Midbrain (tissue), 1 donor: ENCODE data around the gene REXO4.

Source experiments
- DNase-seq: peaks from one replicate; lab custom pipeline; 2025; lab: John Stamatoyannopoulos, UW

Gene REXO4

DNA sequence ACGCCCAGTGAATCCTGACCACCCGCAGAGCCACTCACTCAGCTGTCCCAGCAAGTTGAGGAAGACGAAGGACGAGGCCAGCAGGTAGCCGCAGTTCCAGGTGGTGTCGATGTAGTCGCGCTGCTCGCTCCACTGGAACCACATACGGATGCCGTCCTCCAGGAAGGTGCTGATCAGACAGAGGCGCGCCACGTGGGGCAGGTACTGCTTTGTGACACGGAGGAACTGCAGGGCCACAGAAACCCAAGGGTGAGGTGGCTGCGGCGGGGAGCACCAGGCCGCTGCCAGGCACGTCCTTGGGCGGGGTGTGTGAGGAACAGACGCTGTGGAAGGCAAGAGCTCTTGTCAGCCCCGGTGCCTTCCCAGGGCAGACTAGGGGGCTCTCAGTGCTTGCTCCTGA, 50.6 kb downstream of the REXO4 start:
- no peak for DNase-seq

DNA sequence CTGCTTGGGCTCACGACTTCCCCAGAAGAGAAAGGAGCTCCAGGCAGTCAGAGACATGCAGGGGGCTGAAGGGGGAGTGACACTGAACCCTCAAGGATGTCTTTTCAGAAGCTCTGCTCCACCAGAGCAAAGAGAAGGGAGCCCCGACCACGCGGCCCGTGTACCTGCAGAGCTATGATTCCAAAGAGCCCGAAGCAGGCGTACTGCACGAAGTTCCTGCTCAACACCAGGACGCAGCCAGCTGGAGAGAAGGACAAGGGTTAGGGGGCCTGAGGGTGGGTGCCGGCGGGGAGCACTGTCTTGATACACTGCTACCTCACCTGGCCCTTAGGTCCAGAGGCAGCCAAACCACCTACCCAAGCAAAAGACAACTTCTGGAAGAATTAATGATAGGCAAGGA, 51.4 kb downstream of the REXO4 start:
- DNase-seq: no peak

DNA sequence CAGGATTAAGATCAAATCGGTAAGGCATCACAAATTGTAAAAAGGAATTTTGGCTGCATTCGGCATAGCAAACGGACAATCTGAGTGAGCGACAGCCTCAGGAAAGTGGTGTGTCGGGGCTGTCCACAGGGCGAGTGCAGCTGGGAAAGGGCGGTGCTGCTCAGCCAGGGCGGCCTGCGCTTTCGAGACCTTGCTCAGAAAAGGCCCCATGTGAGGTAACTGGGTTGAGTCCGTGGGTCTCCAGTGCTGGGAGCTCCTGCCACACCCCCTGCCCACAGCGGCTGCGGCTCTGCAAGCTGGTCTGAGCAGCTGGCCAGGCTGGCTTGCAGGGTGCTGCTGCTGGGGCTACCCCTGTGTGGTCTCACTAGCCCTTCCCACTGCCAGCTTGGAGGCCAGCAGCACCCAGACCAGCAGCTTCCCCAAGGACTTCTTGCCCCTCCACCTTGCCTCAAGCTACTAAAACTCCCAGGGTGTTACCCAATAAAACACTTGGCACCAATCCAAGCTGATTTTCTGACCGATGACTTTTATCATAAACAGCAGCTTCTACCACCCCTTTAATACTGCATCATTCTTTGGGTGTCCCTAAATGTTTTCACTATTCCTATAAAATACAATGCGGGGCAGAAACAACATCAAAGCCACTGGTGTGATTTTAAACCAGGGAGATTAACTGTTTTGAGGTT, 55.3 kb downstream of the REXO4 start:
- DNase-seq: no peak

DNA sequence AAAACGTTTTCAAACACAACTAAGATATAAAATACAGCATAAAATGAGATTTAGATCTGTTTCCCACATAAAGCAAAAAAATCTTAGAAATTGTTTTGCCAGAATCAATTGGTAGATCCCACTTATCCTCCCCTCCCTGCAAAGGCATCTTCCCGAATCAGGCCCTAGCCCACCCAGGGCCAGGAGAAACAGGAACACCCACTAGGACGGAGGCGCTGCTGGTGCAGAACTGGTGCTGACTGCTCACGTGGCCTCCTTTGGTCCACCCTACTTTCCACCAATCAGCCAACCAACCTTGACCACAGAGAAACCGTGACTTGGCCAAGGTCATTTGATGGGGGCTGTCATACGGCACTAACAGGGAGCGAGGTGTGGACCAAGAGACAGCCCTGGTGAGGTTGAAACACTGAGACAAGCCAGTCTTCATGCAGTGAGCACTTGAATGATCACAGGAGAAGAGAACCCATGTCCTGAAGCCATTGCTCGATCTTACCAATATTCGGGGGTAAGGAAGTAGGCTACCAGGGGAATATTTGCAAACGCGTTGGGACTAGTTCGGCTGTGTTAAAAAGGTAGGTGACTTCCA, 56.2 kb downstream of the REXO4 start:
- DNase-seq: no peak

DNA sequence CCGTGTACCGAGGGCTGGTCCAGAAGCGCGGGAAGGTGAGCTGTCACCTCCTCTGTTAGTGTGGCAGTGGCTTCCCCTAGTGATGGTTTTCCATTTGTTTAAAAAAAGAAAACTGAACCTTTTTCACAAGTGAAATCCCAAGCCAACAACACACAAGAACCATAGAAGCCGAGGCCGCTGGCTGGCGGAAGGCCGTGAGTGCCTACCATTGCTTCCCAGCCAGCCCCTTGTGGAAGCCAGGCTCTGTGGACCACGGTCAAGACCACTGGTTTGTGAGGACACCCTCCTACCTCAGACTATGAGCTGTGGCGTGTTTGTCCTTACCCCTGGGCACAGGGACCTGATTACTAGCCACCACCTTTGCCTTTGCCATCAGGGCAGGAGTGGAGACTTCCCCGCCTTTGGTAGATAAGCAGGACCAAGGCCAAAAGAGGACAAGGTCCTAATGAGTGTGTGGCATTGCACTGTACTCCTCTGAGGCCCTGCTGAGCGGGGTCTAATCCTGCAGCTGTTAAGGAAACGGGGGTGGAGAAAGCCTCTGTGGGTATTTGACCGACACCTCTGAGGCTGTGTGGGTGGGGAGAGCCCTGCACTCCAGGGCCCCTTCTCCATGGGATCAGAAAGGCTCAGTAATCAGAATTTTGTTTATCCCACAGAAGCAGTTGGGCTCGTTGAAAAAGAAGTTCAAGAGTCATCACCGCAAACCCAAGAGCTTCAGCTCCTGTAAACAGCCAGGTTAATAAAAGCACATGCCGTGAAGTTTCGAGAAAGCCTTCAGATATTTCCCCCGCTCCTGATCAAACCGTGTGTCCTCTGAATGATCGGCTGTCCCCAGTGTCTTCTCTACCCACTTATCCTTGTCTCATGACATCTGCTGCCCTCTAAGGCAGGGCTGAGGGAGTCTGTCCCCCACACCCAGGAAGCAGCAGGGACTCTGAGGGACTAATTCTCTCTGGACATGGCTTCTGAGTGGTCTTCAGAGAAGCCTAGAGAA, 57.1 kb downstream of the REXO4 start:
- DNase-seq: no peak

DNA sequence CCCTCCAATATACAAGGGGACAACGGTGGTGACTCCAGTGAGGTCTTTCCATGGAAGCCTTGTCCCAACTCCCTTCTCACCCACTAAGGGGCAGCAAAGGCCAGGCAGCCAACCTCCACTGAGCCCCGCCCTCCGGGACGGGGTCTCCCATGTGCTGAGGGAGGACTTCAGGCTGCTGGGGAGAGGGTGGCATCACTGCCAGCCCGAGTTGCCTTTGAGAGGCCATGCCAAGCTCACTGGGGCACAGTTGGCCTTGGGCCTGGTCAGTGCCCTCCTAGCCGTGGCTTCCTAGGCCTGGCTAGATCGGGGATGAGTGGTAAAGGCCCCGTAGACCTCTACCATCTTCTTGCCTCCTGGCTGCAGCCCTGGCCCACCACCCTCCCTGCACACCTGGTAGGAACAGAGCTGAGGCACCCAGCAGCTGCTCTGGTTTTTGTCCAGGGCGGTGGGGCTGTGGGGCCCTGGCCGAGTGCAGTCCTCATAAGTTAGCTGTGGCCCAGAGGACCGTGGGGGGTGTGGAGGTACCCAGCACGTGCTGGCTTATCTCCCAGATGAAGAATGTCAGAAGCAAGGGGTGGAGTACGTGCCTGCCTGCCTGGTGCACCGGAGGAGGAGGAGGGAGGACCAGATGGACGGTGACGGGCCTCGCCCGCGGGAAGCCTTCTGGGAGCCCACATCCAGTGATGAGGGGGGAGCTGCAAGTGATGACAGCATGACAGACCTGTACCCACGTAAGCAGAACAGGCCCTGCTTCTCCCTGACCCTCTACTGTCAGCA, 58.2 kb downstream of the REXO4 start:
- DNase-seq: no peak

DNA sequence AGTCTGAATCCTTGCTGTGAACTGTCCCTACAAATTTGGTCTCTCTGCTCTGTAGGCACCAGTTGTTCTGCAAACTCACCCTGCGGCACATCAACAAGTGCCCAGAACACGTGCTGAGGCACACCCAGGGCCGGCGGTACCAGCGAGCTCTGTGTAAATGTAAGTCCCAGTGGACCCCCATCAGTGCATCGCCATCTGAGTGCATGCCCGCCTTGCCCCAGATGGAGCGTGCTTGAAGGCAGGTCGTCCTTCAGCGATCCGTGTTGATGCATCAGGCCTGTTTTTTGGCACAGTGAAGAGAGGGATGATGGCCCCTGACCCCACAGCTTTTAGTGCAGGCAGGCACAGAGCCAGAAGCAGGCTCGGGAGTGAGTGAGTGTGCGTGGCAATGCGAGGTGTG, 60.2 kb downstream of the REXO4 start:
- DNase-seq: no peak

DNA sequence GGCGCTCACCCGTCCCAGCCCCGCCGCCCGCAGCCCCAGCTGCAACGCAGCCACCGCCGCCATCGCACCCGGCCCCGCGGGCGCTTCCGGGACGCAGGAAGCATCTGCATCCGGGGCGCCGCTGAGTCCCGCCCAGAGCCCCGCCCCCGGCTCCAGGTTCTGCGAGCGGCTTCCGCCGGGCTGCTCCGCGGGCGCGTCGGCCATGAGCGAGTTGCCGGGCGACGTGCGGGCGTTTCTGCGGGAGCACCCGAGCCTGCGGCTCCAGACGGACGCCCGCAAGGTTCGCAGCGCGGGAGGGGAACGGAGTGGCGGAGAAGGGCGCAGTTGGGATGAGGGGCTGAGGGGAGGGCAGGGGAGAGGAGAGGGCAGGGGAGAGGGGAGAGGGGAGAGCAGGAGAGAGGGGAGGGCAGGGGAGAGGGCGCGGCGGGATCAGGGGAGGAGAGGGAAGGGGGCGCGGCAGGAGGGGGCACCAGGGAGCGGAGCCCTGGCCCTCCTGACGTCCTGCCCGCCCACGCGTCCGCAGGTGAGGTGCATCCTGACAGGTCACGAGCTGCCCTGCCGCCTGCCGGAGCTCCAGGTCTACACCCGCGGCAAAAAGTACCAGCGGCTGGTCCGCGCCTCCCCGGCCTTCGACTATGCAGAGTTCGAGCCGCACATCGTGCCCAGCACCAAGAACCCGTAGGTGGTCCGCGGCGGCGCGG, 61.3 kb downstream of the REXO4 start, which contains the start of the genes SURF1 and SURF2:
Gene SURF1, minus strand, starts transcription at position 97 of the 701 bp plus-strand sequence. Its CDS starts 34 bp downstream, at position 63.
Gene SURF2, plus strand, starts transcription at position 160 of the 701 bp plus-strand sequence. Its CDS starts 43 bp downstream, at position 203.
- DNase-seq: peak; percentile 85
